ENCODE data around the gene ANXA6.
A peak's percentile ranks its signal among the peaks of the same experiment; 100 is the strongest.

ANXA6 gene

GRCh38 chr5:151202381-151203139 lies 45.0 kb upstream of the ANXA6 start:
- TF ChIP-seq CREB5 (CRISPR knock-in tag; IDR thresholded peaks at IDR 0.05; ENCODE audit: low read depth) = no peak
- ATAC-seq = peak; percentile 30; the same call in 1 of the 3 replicates

- TF ChIP-seq, protein P1, sequence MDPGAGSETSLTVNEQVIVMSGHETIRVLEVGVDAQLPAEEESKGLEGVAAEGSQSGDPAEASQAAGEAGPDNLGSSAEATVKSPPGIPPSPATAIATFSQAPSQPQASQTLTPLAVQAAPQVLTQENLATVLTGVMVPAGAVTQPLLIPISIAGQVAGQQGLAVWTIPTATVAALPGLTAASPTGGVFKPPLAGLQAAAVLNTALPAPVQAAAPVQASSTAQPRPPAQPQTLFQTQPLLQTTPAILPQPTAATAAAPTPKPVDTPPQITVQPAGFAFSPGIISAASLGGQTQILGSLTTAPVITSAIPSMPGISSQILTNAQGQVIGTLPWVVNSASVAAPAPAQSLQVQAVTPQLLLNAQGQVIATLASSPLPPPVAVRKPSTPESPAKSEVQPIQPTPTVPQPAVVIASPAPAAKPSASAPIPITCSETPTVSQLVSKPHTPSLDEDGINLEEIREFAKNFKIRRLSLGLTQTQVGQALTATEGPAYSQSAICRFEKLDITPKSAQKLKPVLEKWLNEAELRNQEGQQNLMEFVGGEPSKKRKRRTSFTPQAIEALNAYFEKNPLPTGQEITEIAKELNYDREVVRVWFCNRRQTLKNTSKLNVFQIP (CRISPR knock-in tag; IDR thresholded peaks at IDR 0.05; ENCODE audit: borderline replicate concordance, low read depth) = no peak
- no peak for TF ChIP-seq ZFP3 (CRISPR knock-in tag; IDR thresholded peaks at IDR 0.05)
- no peak for TF ChIP-seq CSDC2 (CRISPR knock-in tag; IDR thresholded peaks at IDR 0.05)
- TF ChIP-seq GLIS3 (CRISPR knock-in tag; IDR thresholded peaks at IDR 0.05) = no peak
- no peak for TF ChIP-seq PPARA (CRISPR knock-in tag; IDR thresholded peaks at IDR 0.05; ENCODE audit: borderline replicate concordance)
- no peak for TF ChIP-seq ISL1 (CRISPR knock-in tag; IDR thresholded peaks at IDR 0.05)
- TF ChIP-seq TSHZ2 (CRISPR knock-in tag; IDR thresholded peaks at IDR 0.05) = no peak
- no peak for TF ChIP-seq RARB (CRISPR knock-in tag; IDR thresholded peaks at IDR 0.05)
- no peak for TF ChIP-seq BACH2 (CRISPR knock-in tag; IDR thresholded peaks at IDR 0.05; ENCODE audit: borderline replicate concordance)
- no peak for TF ChIP-seq TOX (CRISPR knock-in tag; IDR thresholded peaks at IDR 0.05; ENCODE audit: borderline replicate concordance)
- no peak for TF ChIP-seq ZNF8 (CRISPR knock-in tag; IDR thresholded peaks at IDR 0.05)
- no peak for TF ChIP-seq CREB5 (CRISPR knock-in tag; IDR thresholded peaks at IDR 0.05; ENCODE audit: low read depth)
- no peak for TF ChIP-seq PATZ1 (CRISPR knock-in tag; IDR thresholded peaks at IDR 0.05; ENCODE audit: borderline replicate concordance)
- no peak for TF ChIP-seq ZNF565 (CRISPR knock-in tag; conservative IDR thresholded peaks at IDR 0.05; ENCODE audit: low read depth)
- TF ChIP-seq ESRRG (CRISPR knock-in tag; IDR thresholded peaks at IDR 0.05) = no peak
- no peak for TF ChIP-seq ARNTL (CRISPR knock-in tag; IDR thresholded peaks at IDR 0.05; ENCODE audit: borderline replicate concordance, low read depth)
- TF ChIP-seq ZC3H10 (CRISPR knock-in tag; IDR thresholded peaks at IDR 0.05) = no peak
- TF ChIP-seq OSR1 (CRISPR knock-in tag; IDR thresholded peaks at IDR 0.05) = no peak
- TF ChIP-seq TCF4 (CRISPR knock-in tag; IDR thresholded peaks at IDR 0.05; ENCODE audit: borderline replicate concordance) = no peak
- no peak for ATAC-seq
These were observed 43.5 kb upstream of the ANXA6 start for GRCh38 chr5:151200913-151201595.

DNA sequence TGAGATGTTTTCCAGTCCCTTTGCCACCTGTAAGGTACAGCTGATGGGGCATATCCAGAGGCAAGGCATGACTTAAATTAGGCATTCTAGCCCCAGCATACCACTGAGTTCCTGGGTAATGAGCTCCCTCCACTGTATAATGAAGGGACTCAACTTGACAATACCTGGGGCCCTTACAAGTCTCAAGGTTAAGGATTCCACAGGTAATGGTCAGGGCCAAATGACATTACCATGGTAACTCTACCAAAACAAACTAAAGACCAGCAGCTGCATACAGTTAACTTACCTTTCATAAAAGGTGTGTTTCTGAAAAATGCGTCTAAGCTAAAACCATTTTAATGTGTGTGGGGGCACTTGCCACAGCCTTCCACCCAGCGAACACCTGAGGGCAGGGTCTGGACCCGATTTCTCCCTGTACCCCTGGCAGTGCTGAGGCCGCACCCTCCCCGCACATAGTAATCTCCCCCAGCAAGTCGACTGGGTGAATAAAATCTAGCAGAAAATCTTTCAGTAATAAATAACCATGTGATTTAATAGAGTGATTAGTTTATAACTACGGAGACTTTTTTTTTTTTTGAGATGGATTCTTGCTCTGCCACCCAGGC lies 42.1 kb upstream of the ANXA6 start:
- no peak for ATAC-seq
- no peak for TF ChIP-seq TCF4 (CRISPR knock-in tag; IDR thresholded peaks at IDR 0.05; ENCODE audit: borderline replicate concordance)

All from SK-N-SH treated with all-trans-retinoic acid at 6 μM for 48 hours (cell line).